Measurements from ENCODE around the gene SYNE3. TPM values are rescaled to one million over a fixed set of nuclear protein-coding genes. Genes with fewer than 3 reads are reported as not detected.

SYNE3 gene
- polyA plus RNA-seq, 1 donor, result 16.3 TPM

DNA sequence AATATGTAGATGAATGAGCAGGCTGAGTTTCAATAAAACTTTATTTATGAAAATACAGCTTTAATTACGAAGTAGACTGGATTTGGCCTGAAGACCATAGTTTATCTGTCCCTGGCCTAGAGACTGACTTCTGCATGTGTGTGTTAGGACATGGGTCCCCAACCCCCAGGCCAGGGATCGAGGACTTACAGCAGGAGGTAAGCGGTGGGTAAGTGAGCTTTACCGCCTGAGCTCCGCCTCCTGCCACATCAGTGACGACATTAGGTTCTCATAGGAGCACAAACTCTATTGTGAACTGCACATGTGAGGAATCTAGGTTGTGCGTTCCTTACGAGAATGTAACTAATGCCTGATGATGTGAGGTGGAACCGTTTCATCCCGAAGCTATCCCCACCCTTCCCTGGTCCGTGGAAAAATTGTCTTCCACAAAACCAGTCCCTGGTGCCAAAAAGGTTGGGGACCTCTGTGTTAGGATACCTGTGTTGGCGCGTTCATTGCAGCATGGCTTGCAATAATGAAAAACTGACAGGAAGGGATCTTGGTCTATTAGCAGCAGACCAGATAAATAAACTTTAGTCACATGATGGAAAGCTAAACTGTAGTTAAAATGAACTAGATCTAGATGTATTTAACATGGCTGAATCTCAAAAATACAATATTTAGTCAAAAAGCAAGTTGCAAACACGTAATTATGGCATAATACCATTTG is 22.5 kb upstream of the SYNE3 start:
- DNase-seq, result no peak

GRCh38 chr14:95537298-95538089 is 21.0 kb upstream of the SYNE3 start:
- DNase-seq, result no peak

DNA sequence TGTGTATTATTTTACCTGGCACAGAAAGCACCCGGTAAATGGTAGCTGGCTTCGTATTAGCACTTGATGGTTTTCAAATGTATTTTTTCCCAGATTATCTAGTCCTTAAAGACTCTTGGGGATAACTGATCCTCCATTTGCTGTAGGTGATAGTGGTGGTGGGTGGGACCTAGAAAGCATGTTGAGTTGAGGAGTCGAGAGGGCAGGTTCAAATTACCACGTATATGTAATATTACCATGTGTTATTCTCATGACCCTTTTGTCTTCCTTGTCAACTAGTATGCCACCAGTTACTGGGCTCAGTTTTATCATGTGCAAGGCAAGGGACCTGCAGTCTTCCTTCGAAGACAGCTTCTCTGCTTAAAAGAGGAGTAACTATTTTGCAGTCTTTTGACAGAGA is 20.2 kb upstream of the SYNE3 start:
- DNase-seq, result no peak

GRCh38 chr14:95536036-95536593 is 19.7 kb upstream of the SYNE3 start:
- no peak for DNase-seq

DNA sequence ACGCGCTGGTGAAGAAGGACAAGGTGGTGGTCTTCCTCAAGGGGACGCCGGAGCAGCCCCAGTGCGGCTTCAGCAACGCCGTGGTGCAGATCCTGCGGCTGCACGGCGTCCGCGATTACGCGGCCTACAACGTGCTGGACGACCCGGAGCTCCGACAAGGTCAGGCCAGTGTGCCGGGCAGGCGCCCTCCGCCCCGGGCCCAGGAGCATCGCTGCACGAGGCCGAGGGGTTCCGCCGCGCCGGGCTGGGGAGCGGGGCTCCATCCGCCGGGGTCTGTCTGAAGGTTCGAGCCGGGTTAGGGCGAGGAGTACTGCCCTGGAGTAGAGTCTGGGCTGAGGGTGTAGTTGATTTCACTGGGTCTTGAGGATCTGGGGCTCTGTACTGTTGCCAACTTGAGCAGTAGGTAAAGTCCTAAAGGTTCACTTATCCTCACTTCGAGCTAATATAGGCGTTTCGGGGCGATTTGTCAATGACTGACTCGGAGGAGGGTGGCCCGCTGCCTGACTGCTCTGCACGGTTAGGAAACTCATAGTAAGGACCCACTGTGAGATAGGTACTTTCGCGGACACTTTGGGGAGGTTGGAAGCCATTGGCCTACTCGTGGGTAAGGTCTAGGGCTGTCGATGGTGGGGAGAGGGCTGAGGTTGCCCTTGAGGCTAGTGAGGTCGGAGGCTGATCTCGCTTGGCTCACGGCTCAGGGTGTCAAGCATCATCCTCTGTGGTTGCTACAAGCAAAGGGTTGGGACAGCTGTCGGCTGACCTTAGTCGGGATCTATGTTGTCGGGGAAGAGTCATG is 19.0 kb upstream of the SYNE3 start:
- DNase-seq, result no peak

GRCh38 chr14:95534299-95535225 is 18.1 kb upstream of the SYNE3 start, which contains the start of gene GLRX5:
Gene GLRX5, plus strand, starts transcription at chr14:95535050. Its CDS starts 40 bp downstream, at chr14:95535090.
- DNase-seq, result peak; percentile 99

DNA sequence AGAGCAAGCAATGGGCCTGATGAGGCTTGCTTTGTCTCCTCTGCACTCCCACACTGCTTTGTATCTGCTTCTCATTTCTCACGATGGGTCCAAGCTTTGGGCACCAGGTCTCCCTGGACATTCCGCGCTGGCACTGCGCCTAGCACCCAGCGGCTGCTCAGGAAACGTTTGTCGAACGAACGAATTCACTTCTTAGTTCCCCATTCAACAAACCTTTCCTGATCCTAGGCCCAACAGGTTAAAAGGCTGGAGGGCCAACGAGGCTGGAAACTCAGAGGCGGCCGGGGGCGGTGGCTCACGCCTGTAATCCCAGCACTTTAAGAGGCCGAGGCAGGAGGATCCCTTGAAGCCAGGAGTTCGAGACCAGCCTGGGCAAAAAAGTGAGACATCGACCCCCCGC is 17.4 kb upstream of the SYNE3 start:
- DNase-seq, result no peak

DNA sequence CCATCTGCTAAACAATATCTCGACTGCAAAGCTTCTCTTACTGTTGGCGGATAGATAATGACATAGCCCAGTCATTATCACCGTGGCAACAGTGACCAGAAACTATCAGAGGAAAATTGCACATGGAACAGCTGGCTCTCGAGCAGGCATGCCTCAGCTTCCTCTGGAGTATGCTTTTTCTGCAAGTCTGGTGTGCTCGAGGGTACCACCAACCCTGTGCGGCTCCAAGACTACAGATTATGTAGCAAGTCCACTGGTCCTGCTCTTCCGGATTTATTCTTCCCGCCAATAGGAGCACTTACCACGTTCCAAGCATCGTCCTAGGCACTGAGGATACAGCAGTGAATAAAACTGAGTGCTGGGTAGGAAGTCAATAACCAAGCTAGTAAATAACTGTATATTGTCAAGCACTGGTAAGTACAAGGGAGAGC is 17.0 kb upstream of the SYNE3 start:
- no peak for DNase-seq

DNA sequence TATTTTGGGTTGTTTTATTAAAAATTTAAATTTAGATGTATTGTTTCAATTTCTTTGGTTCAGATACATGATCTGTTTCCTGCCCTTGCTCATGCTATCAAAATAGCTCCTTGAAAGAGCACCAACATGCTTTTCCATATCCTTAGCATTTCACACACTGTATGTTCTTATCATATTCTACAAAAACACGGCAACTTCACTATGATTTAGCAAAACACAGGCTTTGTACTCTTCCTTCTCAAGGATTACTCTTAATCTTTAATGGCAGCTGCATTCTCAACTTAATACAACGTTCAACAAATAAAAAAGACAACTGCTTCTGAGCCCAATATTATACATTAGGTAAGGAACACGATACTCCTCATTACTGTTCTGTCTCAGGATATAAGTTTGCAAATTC is 15.5 kb upstream of the SYNE3 start:
- no peak for DNase-seq

GRCh38 chr14:95531473-95531872 is 15.0 kb upstream of the SYNE3 start:
- DNase-seq, result no peak

DNA sequence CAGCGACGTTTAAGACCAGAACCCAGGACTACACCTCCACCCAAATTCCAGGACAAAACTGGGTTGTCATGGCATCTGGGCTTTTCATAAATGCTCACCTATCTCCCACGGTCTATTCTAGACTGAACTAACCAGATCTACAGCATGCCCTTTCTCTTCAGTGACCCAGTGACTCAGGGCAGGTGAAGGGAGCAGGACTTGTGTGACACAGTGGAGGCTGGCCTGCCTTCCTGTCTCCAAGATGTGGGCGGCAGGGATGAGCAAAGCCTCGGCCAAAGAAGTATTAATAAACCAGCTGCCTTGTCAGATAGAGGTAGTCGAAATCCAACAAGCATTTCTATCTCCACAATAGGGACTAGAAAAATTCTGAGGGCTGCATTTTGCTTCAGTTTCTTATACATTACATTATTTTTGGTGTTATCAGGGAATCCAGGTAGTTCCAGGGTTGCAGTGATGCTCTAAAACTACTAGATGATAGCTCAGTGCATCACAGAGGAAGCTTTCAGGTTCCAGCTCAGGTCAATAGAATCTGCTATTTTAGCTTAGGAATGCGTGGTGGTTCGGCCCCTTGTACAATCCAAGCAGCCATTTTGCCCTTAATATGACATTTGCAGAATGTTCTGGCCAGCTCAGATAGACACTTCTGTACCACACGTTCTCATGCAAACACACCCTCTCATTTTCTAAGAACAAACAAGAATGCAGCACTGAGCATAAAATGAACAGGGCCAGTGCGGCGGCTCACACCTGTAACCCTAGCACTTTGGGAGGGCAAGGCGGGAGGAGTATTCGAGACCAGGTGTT is 14.2 kb upstream of the SYNE3 start:
- no peak for DNase-seq

DNA sequence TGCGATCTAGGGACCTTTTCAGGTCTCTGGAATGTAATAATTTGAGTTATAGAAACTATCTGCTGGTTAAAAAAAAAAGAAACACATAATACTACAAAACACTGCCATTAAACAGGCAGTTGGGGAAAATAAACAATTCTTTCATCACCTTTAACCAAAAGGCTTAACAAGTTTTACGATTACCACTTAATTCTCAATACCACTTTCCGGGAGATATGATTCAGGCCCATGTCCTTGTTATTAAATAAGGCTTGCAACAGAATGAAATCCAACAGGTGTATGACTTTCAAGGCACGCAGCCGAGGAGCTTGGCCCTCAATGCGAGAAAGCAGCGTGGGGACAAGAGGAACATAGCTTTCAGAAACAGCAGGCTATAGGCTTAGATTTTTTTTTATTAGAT is 12.8 kb upstream of the SYNE3 start:
- DNase-seq, result no peak

DNA sequence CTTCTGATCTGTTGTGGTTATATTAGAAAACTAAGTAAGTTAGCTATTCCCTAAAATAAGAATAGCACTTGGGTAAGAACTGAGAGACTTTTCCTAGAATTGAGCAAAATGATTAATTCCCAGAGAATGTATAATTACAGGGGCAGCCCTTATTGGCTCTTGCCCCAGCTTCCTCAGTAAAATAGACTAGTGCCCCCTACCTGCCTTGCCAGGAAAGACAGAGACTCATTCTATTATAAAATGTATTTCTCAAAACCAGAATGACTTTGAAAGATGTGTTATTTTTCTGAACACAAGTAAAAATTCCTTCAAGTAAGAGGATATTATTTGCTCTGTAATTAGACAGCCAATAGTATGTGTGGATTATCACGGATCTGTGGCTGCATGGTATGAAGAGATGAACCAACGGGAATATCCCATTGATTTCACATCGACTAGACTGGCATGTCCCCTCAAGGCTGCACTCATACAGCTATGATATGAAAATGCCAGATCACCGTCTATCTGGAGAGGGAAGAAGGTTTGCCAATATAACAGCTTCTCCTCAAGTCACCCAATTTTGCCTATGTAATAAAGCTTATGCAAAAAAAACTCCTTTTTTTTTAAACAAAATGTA is 11.0 kb upstream of the SYNE3 start:
- no peak for DNase-seq

GRCh38 chr14:95526483-95527386 is 10.3 kb upstream of the SYNE3 start:
- no peak for DNase-seq

- DNase-seq, result no peak
Observed at GRCh38 chr14:95525999-95526398, 9.5 kb upstream of the SYNE3 start.

GRCh38 chr14:95524706-95525512 is 8.5 kb upstream of the SYNE3 start:
- no peak for DNase-seq

DNA sequence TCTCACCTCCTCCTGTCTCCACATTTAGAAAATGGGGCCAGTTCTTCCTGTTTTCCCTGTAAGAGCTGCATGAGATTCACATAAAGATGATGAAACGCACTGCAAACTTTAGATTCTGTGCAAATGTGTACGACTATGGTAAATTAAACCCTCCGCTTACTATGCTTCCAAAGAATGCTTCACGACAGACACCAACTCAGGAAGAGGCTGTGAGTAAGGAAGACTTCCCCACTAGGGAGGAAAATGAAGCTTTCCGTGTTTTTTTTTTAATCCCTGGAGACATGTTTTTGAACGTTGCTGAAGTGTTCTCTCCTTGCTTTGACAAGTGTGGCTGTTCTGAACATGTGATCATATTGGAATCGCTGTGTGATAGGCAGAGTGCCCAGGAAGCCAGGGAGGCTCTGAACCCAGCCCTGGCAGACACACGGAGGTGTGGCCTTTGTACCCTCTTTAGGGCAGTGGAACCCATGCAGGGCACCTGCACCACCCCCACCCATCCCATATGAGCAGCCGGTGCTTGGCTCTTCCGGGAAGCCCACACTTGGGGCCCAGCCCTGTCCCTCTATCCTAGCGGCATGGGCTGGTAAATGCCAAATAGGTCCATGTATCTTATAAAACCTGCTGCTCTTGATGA is 7.5 kb upstream of the SYNE3 start:
- DNase-seq, result no peak
